Measurements from ENCODE around the gene PHETA1.
"Not testable (repeated sequence)": the region's sequence is repeated elsewhere in the genome, so short reads cannot be mapped to it uniquely, and the experiment has no call there.

PHETA1 gene

GRCh38 chr12:111344254-111344875, 24.5 kb downstream of the PHETA1 start:
- Histone ChIP-seq H3K79me2 (ENCODE audit: low read length) (no peaks in the 10 kb centered on the region), H3K36me3 (replicated peaks; ENCODE audit: low read depth, low read length) (no peaks in the 10 kb centered on the region), H3K4me1 (ENCODE audit: low read length) (no peaks in the 10 kb centered on the region), H3K4me2 (ENCODE audit: low read length) (no peak overlapping the region), H3K27me3 (ENCODE audit: low read depth, low read length) (0 out of 2 replicates have a peak, but pooled peaks cover 2% of the 10 kb centered on the region), H3K4me3 (ENCODE audit: low read length) (no peak overlapping the region), H3K27ac (ENCODE audit: low read length) (no peak overlapping the region), H3K9me3 (ENCODE audit: insufficient read depth, low read length) (no peaks in the 10 kb centered on the region), H4K20me1 (ENCODE audit: insufficient read depth, low read length) (no peaks in the 10 kb centered on the region), H3K9ac (ENCODE audit: low read length) (no peak overlapping the region), H2AFZ (ENCODE audit: low read depth, low read length) (no peak overlapping the region)
- TF ChIP-seq EZH2phosphoT487 (IDR thresholded peaks at IDR 0.05; ENCODE audit: low read depth) (no peak), CTCF (IDR thresholded peaks at IDR 0.05; ENCODE audit: low read depth, low read length) (no peak)

DNA sequence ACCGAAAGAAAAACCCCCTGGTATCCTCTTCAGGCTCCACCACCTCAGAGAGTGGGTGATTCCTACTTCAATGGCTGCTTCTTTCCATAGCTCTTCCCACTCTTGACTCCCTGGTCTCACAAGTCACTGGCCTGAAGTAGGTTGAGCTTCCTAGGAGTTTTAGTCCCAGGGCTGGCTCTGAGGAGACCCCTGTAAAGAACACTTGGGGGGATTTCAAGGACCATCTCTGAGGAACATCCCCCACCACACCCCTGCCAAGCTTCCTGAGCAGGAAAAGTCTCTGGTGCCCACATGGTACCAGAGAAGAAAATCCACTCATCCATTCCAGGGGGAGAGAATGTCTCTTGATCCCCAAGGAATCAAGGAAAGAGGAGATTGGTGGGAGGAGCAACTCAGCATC, 25.7 kb downstream of the PHETA1 start:
- H3K4me2 ChIP-seq (ENCODE audit: low read length) = no peak overlapping the region
- H3K36me3 ChIP-seq (replicated peaks; ENCODE audit: low read depth, low read length) = no peaks in the 10 kb centered on the region
- 0 out of 2 replicates have a peak, but pooled peaks cover 5% of the 10 kb centered on the region for H3K27me3 ChIP-seq (ENCODE audit: low read depth, low read length)
- no peak overlapping the region for H3K27ac ChIP-seq (ENCODE audit: low read length)
- H3K9ac ChIP-seq (ENCODE audit: low read length) = no peak overlapping the region
- TF ChIP-seq CTCF (IDR thresholded peaks at IDR 0.05; ENCODE audit: low read depth, low read length) (no peak), EZH2phosphoT487 (IDR thresholded peaks at IDR 0.05; ENCODE audit: low read depth) (no peak)
- no peaks in the 10 kb centered on the region for H4K20me1 ChIP-seq (ENCODE audit: insufficient read depth, low read length)
- no peak overlapping the region for H2AFZ ChIP-seq (ENCODE audit: low read depth, low read length)
- no peaks in the 10 kb centered on the region for H3K4me1 ChIP-seq (ENCODE audit: low read length)
- no peaks in the 10 kb centered on the region for H3K9me3 ChIP-seq (ENCODE audit: insufficient read depth, low read length)
- H3K79me2 ChIP-seq (ENCODE audit: low read length) = no peaks in the 10 kb centered on the region
- no peak overlapping the region for H3K4me3 ChIP-seq (ENCODE audit: low read length)

- Histone ChIP-seq H3K9ac (ENCODE audit: low read length) (no peak overlapping the region), H3K4me2 (ENCODE audit: low read length) (no peak overlapping the region), H3K27me3 (ENCODE audit: low read depth, low read length) (0 out of 2 replicates have a peak, but pooled peaks cover 5% of the 10 kb centered on the region), H2AFZ (ENCODE audit: low read depth, low read length) (no peak overlapping the region), H3K4me3 (ENCODE audit: low read length) (no peak overlapping the region), H3K4me1 (ENCODE audit: low read length) (no peaks in the 10 kb centered on the region), H3K79me2 (ENCODE audit: low read length) (no peaks in the 10 kb centered on the region), H3K27ac (ENCODE audit: low read length) (no peak overlapping the region), H3K36me3 (replicated peaks; ENCODE audit: low read depth, low read length) (no peaks in the 10 kb centered on the region), H3K9me3 (ENCODE audit: insufficient read depth, low read length) (no peaks in the 10 kb centered on the region), H4K20me1 (ENCODE audit: insufficient read depth, low read length) (no peaks in the 10 kb centered on the region)
- TF ChIP-seq EZH2phosphoT487 (IDR thresholded peaks at IDR 0.05; ENCODE audit: low read depth) (no peak), CTCF (IDR thresholded peaks at IDR 0.05; ENCODE audit: low read depth, low read length) (no peak)
Measured at GRCh38 chr12:111342376-111342775, 26.5 kb downstream of the PHETA1 start.

GRCh38 chr12:111341426-111342065, 27.3 kb downstream of the PHETA1 start:
- no peaks in the 10 kb centered on the region for H3K79me2 ChIP-seq (ENCODE audit: low read length)
- no peak overlapping the region for H2AFZ ChIP-seq (ENCODE audit: low read depth, low read length)
- H3K27ac ChIP-seq (ENCODE audit: low read length) = no peak overlapping the region
- H3K36me3 ChIP-seq (replicated peaks; ENCODE audit: low read depth, low read length) = no peaks in the 10 kb centered on the region
- TF ChIP-seq EZH2phosphoT487 (IDR thresholded peaks at IDR 0.05; ENCODE audit: low read depth) (no peak), CTCF (IDR thresholded peaks at IDR 0.05; ENCODE audit: low read depth, low read length) (no peak)
- H3K4me1 ChIP-seq (ENCODE audit: low read length) = no peaks in the 10 kb centered on the region
- H3K27me3 ChIP-seq (ENCODE audit: low read depth, low read length) = 0 out of 2 replicates have a peak, but pooled peaks cover 5% of the 10 kb centered on the region
- H3K9me3 ChIP-seq (ENCODE audit: insufficient read depth, low read length) = no peaks in the 10 kb centered on the region
- no peak overlapping the region for H3K4me2 ChIP-seq (ENCODE audit: low read length)
- no peaks in the 10 kb centered on the region for H4K20me1 ChIP-seq (ENCODE audit: insufficient read depth, low read length)
- H3K9ac ChIP-seq (ENCODE audit: low read length) = no peak overlapping the region
- no peak overlapping the region for H3K4me3 ChIP-seq (ENCODE audit: low read length)

DNA sequence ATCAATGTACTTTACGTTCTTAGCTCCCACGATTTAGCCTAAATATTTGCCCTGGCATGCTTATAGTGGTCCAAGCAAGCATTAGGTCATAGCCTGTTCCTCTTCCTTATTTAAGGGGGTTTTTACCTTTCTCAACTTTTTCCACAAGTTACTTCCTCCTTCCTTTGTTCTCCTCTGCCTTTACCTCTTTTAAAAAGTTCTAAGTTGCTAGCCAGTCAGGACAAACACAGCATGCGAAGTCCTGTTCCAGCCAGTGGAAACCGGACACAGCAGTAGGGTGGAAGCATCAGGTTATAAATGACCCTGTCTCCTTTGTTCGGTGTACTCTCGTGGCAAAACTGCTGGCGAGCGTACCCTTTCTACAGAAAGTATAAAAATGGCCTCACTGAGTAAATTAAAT, 28.2 kb downstream of the PHETA1 start:
- not testable (repeated sequence) for H3K4me3 ChIP-seq (ENCODE audit: low read length); H3K4me2 ChIP-seq (ENCODE audit: low read length); H3K9ac ChIP-seq (ENCODE audit: low read length); H3K4me1 ChIP-seq (ENCODE audit: low read length); H3K27ac ChIP-seq (ENCODE audit: low read length); H3K9me3 ChIP-seq (ENCODE audit: insufficient read depth, low read length); H3K79me2 ChIP-seq (ENCODE audit: low read length); H2AFZ ChIP-seq (ENCODE audit: low read depth, low read length); H4K20me1 ChIP-seq (ENCODE audit: insufficient read depth, low read length); H3K36me3 ChIP-seq (replicated peaks; ENCODE audit: low read depth, low read length); H3K27me3 ChIP-seq (ENCODE audit: low read depth, low read length)
